Measurements from ENCODE around the gene MYCBP2.
"Not testable (repeated sequence)": the region's sequence is repeated elsewhere in the genome, so short reads cannot be mapped to it uniquely, and the experiment has no call there.

MYCBP2 gene

GRCh38 chr13:77218274-77218673 lies 108.6 kb downstream of the MYCBP2 start:
- DNase-seq, result no peak
- Mint-ChIP-seq H3K4me1 (no peaks in the 10 kb centered on the region), H3K27ac (no peak overlapping the region), H3K27me3 (ENCODE audit: low read depth, poor library complexity) (no peaks in the 10 kb centered on the region), H3K36me3 (ENCODE audit: low read depth) (peaks cover 33% of the 10 kb centered on the region), H3K4me3 (no peak overlapping the region), H3K9me3 (no peaks in the 10 kb centered on the region)
- TF ChIP-seq, protein P1, sequence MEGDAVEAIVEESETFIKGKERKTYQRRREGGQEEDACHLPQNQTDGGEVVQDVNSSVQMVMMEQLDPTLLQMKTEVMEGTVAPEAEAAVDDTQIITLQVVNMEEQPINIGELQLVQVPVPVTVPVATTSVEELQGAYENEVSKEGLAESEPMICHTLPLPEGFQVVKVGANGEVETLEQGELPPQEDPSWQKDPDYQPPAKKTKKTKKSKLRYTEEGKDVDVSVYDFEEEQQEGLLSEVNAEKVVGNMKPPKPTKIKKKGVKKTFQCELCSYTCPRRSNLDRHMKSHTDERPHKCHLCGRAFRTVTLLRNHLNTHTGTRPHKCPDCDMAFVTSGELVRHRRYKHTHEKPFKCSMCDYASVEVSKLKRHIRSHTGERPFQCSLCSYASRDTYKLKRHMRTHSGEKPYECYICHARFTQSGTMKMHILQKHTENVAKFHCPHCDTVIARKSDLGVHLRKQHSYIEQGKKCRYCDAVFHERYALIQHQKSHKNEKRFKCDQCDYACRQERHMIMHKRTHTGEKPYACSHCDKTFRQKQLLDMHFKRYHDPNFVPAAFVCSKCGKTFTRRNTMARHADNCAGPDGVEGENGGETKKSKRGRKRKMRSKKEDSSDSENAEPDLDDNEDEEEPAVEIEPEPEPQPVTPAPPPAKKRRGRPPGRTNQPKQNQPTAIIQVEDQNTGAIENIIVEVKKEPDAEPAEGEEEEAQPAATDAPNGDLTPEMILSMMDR (IDR thresholded peaks at IDR 0.05), result no peak

DNA sequence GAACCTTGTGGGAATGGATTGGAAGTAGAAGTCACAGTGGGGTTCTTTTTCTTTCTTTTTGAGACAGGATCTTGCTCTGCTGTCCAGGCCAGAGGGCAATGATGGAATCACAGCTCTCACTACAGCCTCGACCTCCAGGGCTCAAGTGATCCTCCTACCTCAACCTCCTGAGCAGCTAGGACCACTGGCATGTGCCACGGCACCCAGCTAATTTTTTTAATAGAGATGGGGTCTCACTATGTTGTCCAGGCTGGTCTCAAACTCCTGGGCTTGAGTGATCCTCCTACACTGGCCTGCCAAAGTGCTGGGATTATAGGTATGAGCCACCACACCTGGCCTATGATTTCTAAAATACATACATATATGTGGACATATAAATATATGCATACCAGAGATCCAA lies 111.4 kb downstream of the MYCBP2 start:
- no peaks in the 10 kb centered on the region for H3K27me3 Mint-ChIP-seq (ENCODE audit: low read depth, poor library complexity)

DNA sequence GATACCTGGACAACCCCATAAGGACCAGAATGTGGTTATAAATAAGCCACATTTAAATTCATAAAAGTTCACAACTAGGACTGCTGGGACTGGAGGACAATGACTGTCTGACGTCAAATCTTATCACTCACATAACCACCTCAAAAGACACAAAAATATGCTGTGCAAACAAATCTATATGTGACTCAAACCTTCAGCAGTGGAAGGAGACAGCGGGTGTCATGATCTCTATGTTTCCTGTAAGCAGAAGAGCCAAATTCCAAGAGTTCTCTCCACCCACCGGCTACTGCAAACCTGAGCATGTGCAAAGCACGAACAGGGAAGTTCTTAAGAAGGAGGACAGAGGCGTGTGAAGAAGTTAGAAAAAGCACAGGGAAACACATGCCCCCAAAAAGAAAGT lies 113.2 kb downstream of the MYCBP2 start:
- Mint-ChIP-seq H3K9me3 (no peaks in the 10 kb centered on the region), H3K4me3 (no peak overlapping the region), H3K4me1 (no peaks in the 10 kb centered on the region), H3K36me3 (ENCODE audit: low read depth) (peaks cover 60% of the 10 kb centered on the region), H3K27ac (no peak overlapping the region), H3K27me3 (ENCODE audit: low read depth, poor library complexity) (no peaks in the 10 kb centered on the region)
- DNase-seq, result no peak
- TF ChIP-seq, protein P1 (IDR thresholded peaks at IDR 0.05), result no peak

More for the DNA sequence above, 111.4 kb downstream of the MYCBP2 start:
- peaks cover 44% of the 10 kb centered on the region for H3K36me3 Mint-ChIP-seq (ENCODE audit: low read depth)
- TF ChIP-seq, protein P1 (IDR thresholded peaks at IDR 0.05), result no peak
- H3K4me3 Mint-ChIP-seq, result no peak overlapping the region
- H3K9me3 Mint-ChIP-seq, result no peaks in the 10 kb centered on the region
- no peak for DNase-seq
- peak overlapping the region; percentile 2 for H3K27ac Mint-ChIP-seq
- H3K4me1 Mint-ChIP-seq, result no peaks in the 10 kb centered on the region

DNA sequence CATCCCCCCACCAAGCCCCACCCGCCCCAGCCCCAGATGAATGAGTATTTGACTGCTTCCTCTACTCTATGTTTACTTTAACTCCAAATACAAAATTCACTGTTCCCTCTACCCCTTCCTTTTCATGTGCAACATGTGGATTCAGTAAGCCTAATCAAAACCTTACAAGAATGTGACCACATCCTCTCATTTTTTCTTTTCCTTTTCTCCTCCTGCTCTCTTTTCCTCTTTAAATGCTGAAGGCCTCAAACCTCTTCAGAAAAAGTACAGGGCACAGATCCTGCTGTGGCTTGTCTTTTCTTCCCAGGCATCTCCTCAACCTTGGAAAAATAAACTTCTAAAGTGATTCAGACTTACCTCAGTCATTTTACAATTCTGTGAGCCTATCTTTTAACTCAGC lies 119.0 kb downstream of the MYCBP2 start:
- no peak for DNase-seq
- Mint-ChIP-seq H3K27ac (peak overlapping the region; percentile 26), H3K4me3 (no peak overlapping the region), H3K4me1 (no peaks in the 10 kb centered on the region), H3K27me3 (ENCODE audit: low read depth, poor library complexity) (no peaks in the 10 kb centered on the region), H3K36me3 (ENCODE audit: low read depth) (peaks cover 67% of the 10 kb centered on the region), H3K9me3 (peaks cover 6% of the 10 kb centered on the region)
- TF ChIP-seq, protein P1 (IDR thresholded peaks at IDR 0.05), result no peak

- not testable (repeated sequence) for DNase-seq; H3K4me1 Mint-ChIP-seq; H3K4me3 Mint-ChIP-seq; H3K27me3 Mint-ChIP-seq (ENCODE audit: low read depth, poor library complexity); H3K27ac Mint-ChIP-seq
- Mint-ChIP-seq H3K36me3 (ENCODE audit: low read depth) (peaks cover 37% of the 10 kb centered on the region), H3K9me3 (peaks cover 26% of the 10 kb centered on the region)
Observed at GRCh38 chr13:77198995-77199394, 127.9 kb downstream of the MYCBP2 start.

- Mint-ChIP-seq H3K36me3 (ENCODE audit: low read depth) (peaks cover 21% of the 10 kb centered on the region), H3K9me3 (peaks cover 18% of the 10 kb centered on the region), H3K27ac (no peak overlapping the region), H3K4me3 (no peak overlapping the region), H3K27me3 (ENCODE audit: low read depth, poor library complexity) (no peaks in the 10 kb centered on the region), H3K4me1 (no peaks in the 10 kb centered on the region)
- TF ChIP-seq, protein P1 (IDR thresholded peaks at IDR 0.05), result no peak
- no peak for DNase-seq
Observed at GRCh38 chr13:77196052-77196618, 130.8 kb downstream of the MYCBP2 start.
